H1 (cell line): Measurements from ENCODE around the gene ZBTB44. TPM values are rescaled to one million over a fixed set of nuclear protein-coding genes. Genes with fewer than 3 reads are reported as not detected.

Source experiments
- CBX5 ChIP-seq: fragments of 300-800, 300-1000 bp; sonication (generic); IDR thresholded peaks from 2 replicates; pipeline ENCODE4 v1.7.1; 2016; ENCODE audit warnings: antibody characterized with exemption, low read length, low read depth
- CHD7 ChIP-seq: fragments of 300-600 bp; sonication (generic); IDR thresholded peaks from 2 replicates; pipeline ENCODE4 v1.7.1; 2012; ENCODE audit warnings: low read length, moderate library complexity, mild to moderate bottlenecking, inconsistent platforms; ENCODE audit not compliant: insufficient replicate concordance
- CREB1 ChIP-seq: IDR thresholded peaks from 2 replicates; pipeline ENCODE4 v1.6.1; 2012; ENCODE audit warnings: inconsistent platforms
- GABPA ChIP-seq: IDR thresholded peaks from 2 replicates; pipeline ENCODE4 v1.6.1; 2011; ENCODE audit warnings: mild to moderate bottlenecking, low read length, moderate library complexity, borderline replicate concordance; ENCODE audit not compliant: insufficient read depth
- KDM5A ChIP-seq: fragments of 200-600 bp; IDR thresholded peaks from 2 replicates; pipeline ENCODE4 v1.7.1; 2012; ENCODE audit warnings: mild to moderate bottlenecking, low read length, inconsistent platforms, mixed read lengths
- RAD21 ChIP-seq, 2 experiments: IDR thresholded peaks in 1 of 2; conservative IDR thresholded peaks in 1 of 2; 2 replicates each; pipeline ENCODE4 v1.6.1; 2011; ENCODE audit warnings: low read depth in 2 of 2, low read length in 2 of 2, improper control_type of control experiment in 1 of 2, inconsistent platforms in 1 of 2, mild to moderate bottlenecking in 1 of 2, moderate library complexity in 1 of 2
- RFX5 ChIP-seq: IDR thresholded peaks from 2 replicates; pipeline ENCODE4 v1.6.1; 2011; ENCODE audit warnings: low read depth, low read length, improper control_type of control experiment, borderline replicate concordance
- RNF2 ChIP-seq: fragments of 200-900, 300-1000 bp; sonication (generic); IDR thresholded peaks from 2 replicates; pipeline ENCODE4 v1.7.1; 2016; ENCODE audit warnings: borderline replicate concordance, low read depth, mild to moderate bottlenecking, antibody characterized with exemption, low read length; ENCODE audit not compliant: poor library complexity, severe bottlenecking; ENCODE audit errors: missing control alignments
- polyA plus RNA-seq, 7 experiments: library from polyadenylated mRNA; depleted of rRNA in 3 of 7; stranded (reverse) in 5 of 7; unstranded in 2 of 7; fragments of >200 nt in 5 of 7; fragments of 200-250 nt in 2 of 7; gene quantifications; 1 replicate in 5 of 7; 2 replicates in 1 of 7; 4 replicates in 1 of 7; pipeline versions ENCODE4 v1.2.1 to v1.2.3, GENCODE V29; 2011 to 2013; ENCODE audit warnings: missing spikeins in 2 of 7, mixed read lengths in 2 of 7
- total RNA-seq: library from RNA; stranded (reverse); fragmentation: NEBNext Ultra II Directional; extraction: Animal tissue kit (Norgen Biotek cat#: 25700); gene quantifications from 2 replicates; pipeline ENCODE4 v1.2.1, GENCODE V29; 2021
- TF ChIP-seq, protein P1 (sequence below): IDR thresholded peaks from 2 replicates; pipeline ENCODE4 v1.6.1; 2012; ENCODE audit warnings: low read length, inconsistent platforms

Gene ZBTB44
- total and polyA plus RNA-seq, 2 of the 8 experiments (the other 6 are each of a cell fraction or from before 2014, with no cell fraction given): 37.2 to 158 TPM

GRCh38 chr11:130192845-130193267, 121.9 kb downstream of the ZBTB44 start (continued):
- no peak for TF ChIP-seq CHD7
- TF ChIP-seq CREB1: no peak
- TF ChIP-seq KDM5A: no peak
- TF ChIP-seq GABPA: no peak
- no peak for TF ChIP-seq RFX5
- no peak for TF ChIP-seq RNF2
- TF ChIP-seq, protein P1, sequence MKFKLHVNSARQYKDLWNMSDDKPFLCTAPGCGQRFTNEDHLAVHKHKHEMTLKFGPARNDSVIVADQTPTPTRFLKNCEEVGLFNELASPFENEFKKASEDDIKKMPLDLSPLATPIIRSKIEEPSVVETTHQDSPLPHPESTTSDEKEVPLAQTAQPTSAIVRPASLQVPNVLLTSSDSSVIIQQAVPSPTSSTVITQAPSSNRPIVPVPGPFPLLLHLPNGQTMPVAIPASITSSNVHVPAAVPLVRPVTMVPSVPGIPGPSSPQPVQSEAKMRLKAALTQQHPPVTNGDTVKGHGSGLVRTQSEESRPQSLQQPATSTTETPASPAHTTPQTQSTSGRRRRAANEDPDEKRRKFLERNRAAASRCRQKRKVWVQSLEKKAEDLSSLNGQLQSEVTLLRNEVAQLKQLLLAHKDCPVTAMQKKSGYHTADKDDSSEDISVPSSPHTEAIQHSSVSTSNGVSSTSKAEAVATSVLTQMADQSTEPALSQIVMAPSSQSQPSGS: no peak
- TF ChIP-seq RAD21 (IDR thresholded peaks at IDR 0.05 in 1 of 2, conservative IDR thresholded peaks at IDR 0.05 in 1 of 2; ENCODE audit: low read depth in 2 of 2, low read length in 2 of 2): no peak
- TF ChIP-seq CBX5: no peak
